Kidney (tissue), 14 donors: ENCODE results near the gene ADARB1. TPM values are rescaled to one million over a fixed set of nuclear protein-coding genes. Genes with fewer than 3 reads are reported as not detected.

Experiments used
- DNase-seq, 5 donors: peaks; one replicate each; pipeline ENCODE4 v3.0.0-alpha.2; 2013 to 2020
- FAIRE-seq: peaks from 2 replicates; lab custom pipeline; 2012; peaks lifted over from hg19 to GRCh38; lab: Jason Lieb, UNC
- H3K27ac ChIP-seq, 2 donors: one replicate each; pipeline ENCODE4 v1.7.0; 2013; ENCODE audit warnings: low read depth in 2 of 2, low read length in 2 of 2, inconsistent platforms in 1 of 2
- H3K27me3 ChIP-seq: one replicate; pipeline ENCODE4 v1.7.1; 2013; ENCODE audit warnings: low read length, inconsistent platforms; ENCODE audit not compliant: control insufficient read depth, insufficient read depth
- H3K36me3 ChIP-seq, 3 donors: one replicate each; pipeline versions ENCODE4 v1.7.0 to v1.7.1; 2013; ENCODE audit warnings: low read length in 3 of 3, control low read depth in 1 of 3, inconsistent platforms in 1 of 3; ENCODE audit not compliant: insufficient read depth in 3 of 3, control insufficient read depth in 2 of 3
- H3K4me1 ChIP-seq, 3 donors: one replicate each; pipeline versions ENCODE4 v1.7.0 to v1.7.1; 2013; ENCODE audit warnings: low read length in 3 of 3, inconsistent platforms in 1 of 3, low read depth in 1 of 3; ENCODE audit not compliant: control insufficient read depth in 2 of 3, insufficient read depth in 2 of 3
- H3K4me3 ChIP-seq, 3 donors: one replicate each; pipeline versions ENCODE4 v1.7.0 to v1.8.1; 2013; ENCODE audit warnings: low read length in 3 of 3, control low read depth in 1 of 3, inconsistent platforms in 1 of 3
- H3K9ac ChIP-seq, 3 donors: one replicate each; pipeline versions ENCODE4 v1.7.0 to v1.7.1; 2013; ENCODE audit warnings: low read length in 3 of 3, control low read depth in 1 of 3, inconsistent platforms in 1 of 3
- H3K9me3 ChIP-seq, 3 donors: one replicate each; pipeline versions ENCODE4 v1.7.0 to v1.7.1; 2013; ENCODE audit warnings: low read length in 3 of 3, control low read depth in 1 of 3, inconsistent platforms in 1 of 3; ENCODE audit not compliant: control insufficient read depth in 2 of 3, insufficient read depth in 1 of 3
- intact Hi-C: fragments of 100-400 bp; cut with DNase I; formaldehyde crosslinking; loops from one replicate; pipeline ENCODE4 v1.11.1; 2022
- polyA plus RNA-seq: library from polyadenylated mRNA; stranded (reverse); fragments of 350-450 nt; fragmentation: Illumina TruSeq; extraction: RNeasy Lipid Tissue Mini Kit (QIAGEN cat#74804); gene quantifications from one replicate; pipeline ENCODE4 v1.2.3, GENCODE V29; 2014; ENCODE audit warnings: low read depth, low replicate concordance; ENCODE audit not compliant: insufficient read depth
- total RNA-seq: library from RNA; stranded (reverse); fragmentation: NEBNext Ultra II Directional; extraction: Animal tissue kit (Norgen Biotek cat#: 25700); gene quantifications from one replicate; pipeline ENCODE4 v1.2.1, GENCODE V29; 2021
- TF ChIP-seq, protein P1 (sequence below): IDR thresholded peaks from 3 replicates; pipeline ENCODE4 v1.5.1; 2012; ENCODE audit warnings: mild to moderate bottlenecking, moderate library complexity, borderline replicate concordance; ENCODE audit not compliant: insufficient read depth; ENCODE audit errors: extremely low read depth
- donor health status: control.
- donor health status: control.
- donor health status: control.
- donor health status: control.
- donor health status: control.
- donor health status: DM: yes; HTN: yes; CAD: no.
- donor health status: Normal renal cell carcinoma (clear cell type).

ADARB1 gene
- total and polyA plus RNA-seq, 2 donors from 2014 or later: 6.7 to 34.9 TPM

DNA sequence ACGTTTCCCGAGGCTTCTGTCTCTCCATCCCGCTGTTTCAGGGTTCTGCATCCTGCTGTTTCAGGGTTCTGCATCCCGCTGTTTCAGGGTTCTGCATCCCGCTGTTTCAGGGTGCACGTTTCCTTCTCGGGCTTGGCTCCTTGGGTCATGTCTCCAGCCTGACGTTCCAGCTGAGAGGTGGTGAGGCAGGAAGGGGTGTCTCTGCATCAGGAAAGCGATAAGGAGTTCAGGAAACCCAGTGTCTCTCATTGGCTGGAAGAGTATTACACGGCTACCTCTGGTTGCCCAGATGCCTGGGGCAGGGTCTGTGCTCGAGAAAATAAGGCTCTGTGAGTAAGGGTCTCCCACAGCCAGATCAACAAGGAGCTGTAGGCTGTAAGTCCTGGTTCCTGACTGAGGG, 21.1 kb downstream of the ADARB1 start:
- FAIRE-seq: no peak
- TF ChIP-seq, protein P1, sequence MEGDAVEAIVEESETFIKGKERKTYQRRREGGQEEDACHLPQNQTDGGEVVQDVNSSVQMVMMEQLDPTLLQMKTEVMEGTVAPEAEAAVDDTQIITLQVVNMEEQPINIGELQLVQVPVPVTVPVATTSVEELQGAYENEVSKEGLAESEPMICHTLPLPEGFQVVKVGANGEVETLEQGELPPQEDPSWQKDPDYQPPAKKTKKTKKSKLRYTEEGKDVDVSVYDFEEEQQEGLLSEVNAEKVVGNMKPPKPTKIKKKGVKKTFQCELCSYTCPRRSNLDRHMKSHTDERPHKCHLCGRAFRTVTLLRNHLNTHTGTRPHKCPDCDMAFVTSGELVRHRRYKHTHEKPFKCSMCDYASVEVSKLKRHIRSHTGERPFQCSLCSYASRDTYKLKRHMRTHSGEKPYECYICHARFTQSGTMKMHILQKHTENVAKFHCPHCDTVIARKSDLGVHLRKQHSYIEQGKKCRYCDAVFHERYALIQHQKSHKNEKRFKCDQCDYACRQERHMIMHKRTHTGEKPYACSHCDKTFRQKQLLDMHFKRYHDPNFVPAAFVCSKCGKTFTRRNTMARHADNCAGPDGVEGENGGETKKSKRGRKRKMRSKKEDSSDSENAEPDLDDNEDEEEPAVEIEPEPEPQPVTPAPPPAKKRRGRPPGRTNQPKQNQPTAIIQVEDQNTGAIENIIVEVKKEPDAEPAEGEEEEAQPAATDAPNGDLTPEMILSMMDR: no peak
- no peak overlapping the region for H3K27ac ChIP-seq

DNA sequence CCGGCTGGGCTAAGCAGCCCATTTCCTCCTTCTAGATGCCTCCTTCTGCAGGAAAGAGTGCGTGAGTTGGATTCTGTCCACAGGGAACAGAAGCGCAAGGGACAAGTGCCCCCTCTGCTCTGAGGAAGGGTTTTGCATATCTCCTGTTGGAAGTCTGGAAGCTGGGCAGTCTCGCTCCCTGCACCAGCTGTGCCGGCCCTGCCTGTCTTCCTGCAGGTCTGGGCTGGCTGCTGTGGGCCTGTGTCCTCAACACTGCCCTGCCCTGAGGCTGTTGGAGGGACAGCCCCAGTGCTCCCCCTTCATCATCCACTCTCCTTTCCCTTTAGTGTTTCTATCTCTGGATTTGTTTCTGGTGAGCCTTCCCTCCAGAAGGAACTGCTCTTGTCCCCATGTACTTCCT, 21.8 kb downstream of the ADARB1 start:
- peaks cover 0 to 19% (median 0%) of the 10 kb centered on the region in 3 donors for H3K4me1 ChIP-seq
- FAIRE-seq (no peak), DNase-seq (no peak)
- intact Hi-C loops: no loop called here
- no peaks in the 10 kb centered on the region for H3K27me3 ChIP-seq
- no peak overlapping the region for H3K9ac ChIP-seq
- TF ChIP-seq, protein P1: no peak
- no peaks in the 10 kb centered on the region for H3K36me3 ChIP-seq
- no peaks in the 10 kb centered on the region for H3K9me3 ChIP-seq
- no peak overlapping the region for H3K27ac ChIP-seq
- H3K4me3 ChIP-seq: no peak overlapping the region

More for the DNA sequence above, 21.1 kb downstream of the ADARB1 start:
- Histone ChIP-seq H3K4me3 (no peak overlapping the region), H3K27me3 (no peaks in the 10 kb centered on the region), H3K4me1 (peaks cover 0 to 19% (median 0%) of the 10 kb centered on the region in 3 donors), H3K36me3 (no peaks in the 10 kb centered on the region), H3K9ac (no peak overlapping the region), H3K9me3 (no peaks in the 10 kb centered on the region)
- DNase-seq: no peak
- intact Hi-C loops: no loop called here

DNA sequence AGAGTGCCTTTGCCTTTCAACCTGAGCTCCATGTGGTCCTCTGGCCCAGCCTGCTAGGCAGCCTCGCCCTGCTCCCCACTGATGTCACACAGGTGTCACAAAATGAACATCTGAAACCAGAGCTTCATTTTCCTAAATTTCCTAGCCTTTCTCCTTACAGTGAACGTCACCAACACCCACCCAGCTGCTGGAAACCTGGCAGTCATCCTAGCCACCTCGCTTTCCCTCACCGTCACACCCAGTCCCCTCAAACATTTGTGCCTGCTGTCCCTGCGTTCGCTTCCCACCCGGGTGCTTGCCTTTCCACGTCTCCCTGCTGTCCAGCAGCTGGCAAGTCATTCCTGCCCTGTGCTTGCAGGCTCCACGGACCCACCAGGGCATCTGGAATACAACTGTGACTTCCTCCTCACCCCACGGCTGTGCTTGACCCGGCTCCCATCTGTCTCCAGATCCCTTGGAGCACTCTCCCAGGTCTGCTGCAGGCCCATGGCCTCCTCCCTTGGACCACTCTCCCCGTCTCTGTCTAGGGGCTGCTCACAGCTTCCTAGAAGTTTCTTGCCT, 23.5 kb downstream of the ADARB1 start:
- Histone ChIP-seq H3K27me3 (no peaks in the 10 kb centered on the region), H3K4me3 (no peak overlapping the region), H3K9ac (no peak overlapping the region), H3K9me3 (no peaks in the 10 kb centered on the region), H3K4me1 (peaks cover 0 to 15% (median 0%) of the 10 kb centered on the region in 3 donors), H3K36me3 (no peaks in the 10 kb centered on the region), H3K27ac (no peak overlapping the region)
- TF ChIP-seq, protein P1: no peak
- DNase-seq (peak in 1 of 5 donors; percentile 58), FAIRE-seq (no peak)
- intact Hi-C loops: no loop called here

DNA sequence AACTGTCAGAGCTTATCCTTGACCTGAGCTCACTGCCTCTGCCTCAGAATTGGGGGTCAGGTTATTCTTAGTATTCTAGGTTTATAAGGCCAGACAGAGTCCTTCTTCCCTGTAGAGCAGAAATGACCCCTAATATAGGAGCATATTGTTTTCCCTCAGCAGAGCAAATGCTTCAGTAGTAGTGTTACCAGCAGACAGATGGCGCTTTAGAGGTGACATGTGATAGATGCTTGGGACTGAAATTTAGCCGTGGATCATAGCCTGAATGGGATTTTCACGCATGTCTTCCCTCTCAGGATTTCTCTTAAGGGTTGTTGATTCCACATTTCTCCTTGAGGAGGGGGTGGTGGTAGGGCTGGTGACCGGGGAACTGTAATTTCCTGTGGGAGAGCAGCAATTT, 24.5 kb downstream of the ADARB1 start:
- intact Hi-C loops: no loop called here
- Histone ChIP-seq H3K36me3 (no peaks in the 10 kb centered on the region), H3K9me3 (no peaks in the 10 kb centered on the region), H3K27me3 (no peaks in the 10 kb centered on the region), H3K4me3 (no peak overlapping the region), H3K9ac (no peak overlapping the region), H3K4me1 (peaks cover 0 to 17% (median 5%) of the 10 kb centered on the region in 3 donors), H3K27ac (no peak overlapping the region)
- FAIRE-seq: no peak
- DNase-seq: peak in 1 of 5 donors; percentile 33
- TF ChIP-seq, protein P1: no peak
